B cell (primary cell): ENCODE measurements around the gene KLHL30. TPM values are rescaled to one million over a fixed set of nuclear protein-coding genes. Genes with fewer than 3 reads are reported as not detected.

Experiments
- ATAC-seq: fragments of 200-7000 bp; cut with Tn5 transposase; one replicate; pipeline ENCODE4 v1.10.0; 2021; ENCODE audit warnings: low read depth, mild to moderate bottlenecking, moderate number of reproducible peaks, moderate library complexity
- CTCF ChIA-PET: fragments of 350-600 bp; sonication (Branson Sonifier 250); formaldehyde crosslinking; loops from one replicate; lab custom pipeline; 2021; ENCODE audit warnings: antibody characterized with exemption, inconsistent platforms; lab: Charles Lee
- POLR2A ChIA-PET: fragments of 350-600 bp; sonication (Branson Sonifier 250); formaldehyde crosslinking; loops from one replicate; lab custom pipeline; 2021; ENCODE audit warnings: antibody characterized with exemption; lab: Charles Lee
- DNase-seq: peaks from one replicate; pipeline ENCODE4 v3.0.0; 2013
- H2AFZ ChIP-seq: 2 replicates; pipeline ENCODE4 v1.6.1; 2012; ENCODE audit warnings: mild to moderate bottlenecking, low read depth, low read length; ENCODE audit not compliant: insufficient read depth, poor library complexity, severe bottlenecking
- H3K27ac ChIP-seq, 2 donors: 1 replicate in 1 of 2; 2 replicates in 1 of 2; pipeline ENCODE4 v1.5.1; 2012 to 2013; ENCODE audit warnings: low read length in 2 of 2, mild to moderate bottlenecking in 2 of 2, moderate library complexity in 1 of 2
- H3K27me3 ChIP-seq, 4 experiments: fragments of 200-600 bp in 1 of 4; sonication (generic) in 1 of 4; replicated peaks in 1 of 4; 1 replicate in 2 of 4; 2 replicates in 2 of 4; pipeline versions ENCODE4 v1.6.1 to v1.7.0; 2013 to 2016; ENCODE audit warnings: low read length in 3 of 4, mild to moderate bottlenecking in 2 of 4, mixed read lengths in 1 of 4, moderate library complexity in 1 of 4; ENCODE audit not compliant: insufficient read depth in 4 of 4, control insufficient read depth in 3 of 4; ENCODE audit errors: control extremely low read depth in 1 of 4
- H3K36me3 ChIP-seq, 2 experiments: replicated peaks in 1 of 2; 1 replicate in 1 of 2; 2 replicates in 1 of 2; pipeline versions ENCODE4 v1.6.1 to v1.7.1; 2013; ENCODE audit warnings: low read length in 1 of 2; ENCODE audit not compliant: insufficient read depth in 2 of 2, control insufficient read depth in 1 of 2; ENCODE audit errors: control extremely low read depth in 1 of 2, extremely low read depth in 1 of 2
- H3K4me1 ChIP-seq, 2 donors: fragments of 200-600 bp in 1 of 2; sonication (generic) in 1 of 2; 1 replicate in 1 of 2; 2 replicates in 1 of 2; pipeline versions ENCODE4 v1.5.1 to v1.6.1; 2013 to 2017; ENCODE audit warnings: low read length in 2 of 2; ENCODE audit not compliant: control insufficient read depth in 2 of 2, insufficient read depth in 2 of 2
- H3K4me2 ChIP-seq: replicated peaks from 2 replicates; pipeline ENCODE3; 2012; ENCODE audit warnings: mild to moderate bottlenecking, low read depth, low read length; ENCODE audit not compliant: poor library complexity, severe bottlenecking
- H3K4me3 ChIP-seq, 5 experiments: fragments of 200-600 bp in 1 of 5; sonication (generic) in 1 of 5; 1 replicate in 3 of 5; 2 replicates in 2 of 5; pipeline versions ENCODE4 v1.5.1 to v1.7.0; 2011 to 2016; ENCODE audit warnings: low read length in 4 of 5, mild to moderate bottlenecking in 4 of 5, low read depth in 2 of 5, control low read depth in 1 of 5, moderate library complexity in 1 of 5; ENCODE audit not compliant: insufficient read depth in 1 of 5; ENCODE audit errors: control extremely low read depth in 1 of 5, extremely low read depth in 1 of 5
- H3K79me2 ChIP-seq: fragments of 200-600 bp; sonication (generic); one replicate; pipeline ENCODE4 v1.6.0; 2016; ENCODE audit warnings: low read length; ENCODE audit not compliant: control insufficient read depth, insufficient read depth
- H3K9ac ChIP-seq: fragments of 200-600 bp; sonication (generic); 2 replicates; pipeline ENCODE4 v1.6.1; 2017; ENCODE audit warnings: mild to moderate bottlenecking, low read length, moderate library complexity
- H3K9me3 ChIP-seq, 3 donors: one replicate each; pipeline versions ENCODE4 v1.6.1 to v1.7.1; 2013; ENCODE audit warnings: low read length in 2 of 3; ENCODE audit not compliant: control insufficient read depth in 2 of 3, insufficient read depth in 1 of 3; ENCODE audit errors: control extremely low read depth in 1 of 3
- H4K20me1 ChIP-seq: 2 replicates; pipeline ENCODE4 v1.6.0; 2012; ENCODE audit warnings: mild to moderate bottlenecking, low read length; ENCODE audit not compliant: insufficient read depth, control insufficient read depth, poor library complexity, severe bottlenecking
- H3K27ac Mint-ChIP-seq: one replicate; pipeline ENCODE4 v1.8.0; 2021; ENCODE audit warnings: mixed read lengths
- H3K27me3 Mint-ChIP-seq: one replicate; pipeline ENCODE4 v1.8.0; 2021; ENCODE audit warnings: mixed read lengths
- H3K4me1 Mint-ChIP-seq: one replicate; pipeline ENCODE4 v1.8.0; 2021; ENCODE audit warnings: mixed read lengths
- H3K4me3 Mint-ChIP-seq: one replicate; pipeline ENCODE4 v1.8.0; 2021; ENCODE audit warnings: mixed read lengths
- H3K9me3 Mint-ChIP-seq: one replicate; pipeline ENCODE4 v1.8.0; 2022; ENCODE audit warnings: mixed read lengths; ENCODE audit not compliant: insufficient read depth
- CTCF ChIP-seq: fragments of 200-600 bp; IDR thresholded peaks from one replicate; pipeline ENCODE4 v1.8.0; 2022; ENCODE audit warnings: antibody characterized with exemption, mild to moderate bottlenecking
- EZH2 ChIP-seq: IDR thresholded peaks from 2 replicates; pipeline ENCODE4 v1.6.1; 2012; ENCODE audit warnings: borderline replicate concordance, low read depth, mild to moderate bottlenecking, moderate library complexity, low read length; ENCODE audit not compliant: insufficient read depth, poor library complexity, severe bottlenecking
- WGBS: methylation state at CpG from one replicate; pipeline ENCODE4 v1.1.5; 2013; ENCODE audit warnings: missing lambda C conversion rate; ENCODE audit not compliant: insufficient coverage; 5-methylcytosine and 5-hydroxymethylcytosine counted together
- intact Hi-C: fragments of 100-400 bp; cut with micrococcal nuclease; formaldehyde crosslinking; loops from one replicate; pipeline ENCODE4 v1.10.0; 2022
- polyA plus RNA-seq: library from polyadenylated mRNA; depleted of rRNA; stranded (reverse); fragments of >200 nt; gene quantifications from 2 replicates; pipeline ENCODE4 v1.2.3, GENCODE V29; 2012
- total RNA-seq, 2 donors: library from RNA; stranded (reverse); fragments of 120-200 nt in 1 of 2; gene quantifications; 1 replicate in 1 of 2; 2 replicates in 1 of 2; pipeline versions ENCODE4 v1.2.3 to v1.2.4, GENCODE V29; 2013 to 2022

KLHL30 gene
- total and polyA plus RNA-seq, 2 donors (not counting 1 experiment from before 2014, with no cell fraction given): not detected

- no peaks in the 10 kb centered on the region for H3K79me2 ChIP-seq
- Mint-ChIP-seq H3K27me3 (no peaks in the 10 kb centered on the region), H3K9me3 (no peaks in the 10 kb centered on the region), H3K27ac (no peak overlapping the region), H3K4me1 (no peaks in the 10 kb centered on the region), H3K4me3 (no peak overlapping the region)
- POLR2A ChIA-PET: no interaction called here
- H3K4me1 ChIP-seq: no peaks in the 10 kb centered on the region
- H4K20me1 ChIP-seq: peaks cover 28% of the 10 kb centered on the region
- H3K9ac ChIP-seq: no peak overlapping the region
- H3K27ac ChIP-seq: no peak overlapping the region
- intact Hi-C loops: no loop called here
- H3K9me3 ChIP-seq: no peaks in the 10 kb centered on the region
- CTCF ChIA-PET: no interaction called here
- TF ChIP-seq CTCF (no peak), EZH2 (no peak)
- H3K36me3 ChIP-seq: peaks cover 5 to 86% of the 10 kb centered on the region in 2 experiments
- DNase-seq (no peak), ATAC-seq (no peak)
- no peak overlapping the region for H2AFZ ChIP-seq
- H3K4me3 ChIP-seq: no peak overlapping the region
- no peaks in the 10 kb centered on the region for H3K27me3 ChIP-seq
- no peak overlapping the region for H3K4me2 ChIP-seq
- 95% methylated on average over 2 of the region's 3 CpGs for WGBS
These were observed 36.2 kb downstream of the KLHL30 start for GRCh38 chr2:238174701-238175100.

- DNase-seq (no peak), ATAC-seq (no peak)
- Histone ChIP-seq H4K20me1 (peaks cover 23% of the 10 kb centered on the region), H3K27me3 (no peaks in the 10 kb centered on the region), H3K4me1 (no peaks in the 10 kb centered on the region), H3K27ac (no peak overlapping the region), H2AFZ (no peak overlapping the region), H3K9me3 (no peaks in the 10 kb centered on the region), H3K36me3 (peaks cover 2 to 89% of the 10 kb centered on the region in 2 experiments), H3K9ac (no peak overlapping the region), H3K4me2 (no peak overlapping the region), H3K4me3 (no peak overlapping the region), H3K79me2 (no peaks in the 10 kb centered on the region)
- POLR2A ChIA-PET: no interaction called here
- Mint-ChIP-seq H3K27ac (no peak overlapping the region), H3K9me3 (no peaks in the 10 kb centered on the region), H3K4me3 (no peak overlapping the region), H3K4me1 (no peaks in the 10 kb centered on the region), H3K27me3 (no peaks in the 10 kb centered on the region)
- intact Hi-C loops: no loop called here
- CTCF ChIA-PET: interaction anchor here (0.6 kb wide), 1 partner anchor 89 kb away, joined by 4 read pairs; no protein-coding TSS in a partner anchor
- TF ChIP-seq EZH2: no peak
These were observed 38.1 kb downstream of the KLHL30 start for GRCh38 chr2:238176613-238177012.
